SK-N-SH treated with all-trans-retinoic acid at 6 μM for 48 hours (cell line): ENCODE measurements around the gene FGGY.

Source experiments
- ATAC-seq: fragments of 200-7000 bp; cut with Tn5 transposase; 3 replicates; pipeline ENCODE4 v1.9.1; 2020; ENCODE audit warnings: mild to moderate bottlenecking, moderate library complexity
- BACH2 ChIP-seq: fragments of 250-450 bp; sonication (Bioruptor Pico); IDR thresholded peaks from 2 replicates; pipeline ENCODE4 v1.9.0; 2021; ENCODE audit warnings: mild to moderate bottlenecking, borderline replicate concordance
- CSDC2 ChIP-seq: fragments of 250-450 bp; sonication (Bioruptor Pico); IDR thresholded peaks from 2 replicates; pipeline ENCODE4 v1.5.0; 2020; ENCODE audit warnings: mild to moderate bottlenecking, moderate library complexity
- ESRRG ChIP-seq: fragments of 250-450 bp; sonication (Bioruptor Pico); IDR thresholded peaks from 2 replicates; pipeline ENCODE4 v1.6.1; 2021; ENCODE audit warnings: mild to moderate bottlenecking
- GLIS3 ChIP-seq: fragments of 250-450 bp; sonication (Bioruptor Pico); IDR thresholded peaks from 2 replicates; pipeline ENCODE4 v1.5.0; 2020; ENCODE audit warnings: mild to moderate bottlenecking, moderate library complexity
- ISL1 ChIP-seq: fragments of 250-450 bp; sonication (Bioruptor Pico); IDR thresholded peaks from 2 replicates; pipeline ENCODE4 v2.1.2; 2022; ENCODE audit warnings: mild to moderate bottlenecking, moderate library complexity
- OSR1 ChIP-seq: fragments of 250-450 bp; sonication (Bioruptor Pico); IDR thresholded peaks from 2 replicates; pipeline ENCODE4 v1.8.0; 2022; ENCODE audit warnings: moderate library complexity, mild to moderate bottlenecking, inconsistent platforms
- PPARA ChIP-seq: fragments of 250-450 bp; sonication (Bioruptor Pico); IDR thresholded peaks from 2 replicates; pipeline ENCODE4 v1.5.0; 2020; ENCODE audit warnings: mild to moderate bottlenecking, borderline replicate concordance
- RARB ChIP-seq: fragments of 250-450 bp; sonication (Bioruptor Pico); IDR thresholded peaks from 2 replicates; pipeline ENCODE4 v1.8.0; 2021; ENCODE audit warnings: mild to moderate bottlenecking, moderate library complexity
- SNAI2 ChIP-seq: fragments of 250-450 bp; sonication (Bioruptor Pico); IDR thresholded peaks from 2 replicates; pipeline ENCODE4 v1.5.0; 2020; ENCODE audit warnings: mild to moderate bottlenecking, moderate library complexity
- TCF4 ChIP-seq: fragments of 250-450 bp; sonication (Bioruptor Pico); IDR thresholded peaks from 2 replicates; pipeline ENCODE4 v1.8.0; 2021; ENCODE audit warnings: mild to moderate bottlenecking, moderate library complexity, borderline replicate concordance
- TOX ChIP-seq: fragments of 250-450 bp; sonication (Bioruptor Pico); IDR thresholded peaks from 2 replicates; pipeline ENCODE4 v1.8.0; 2021; ENCODE audit warnings: mild to moderate bottlenecking, moderate library complexity, borderline replicate concordance
- ZC3H10 ChIP-seq: fragments of 250-450 bp; sonication (Bioruptor Pico); IDR thresholded peaks from 2 replicates; pipeline ENCODE4 v1.5.1; 2021; ENCODE audit warnings: mild to moderate bottlenecking, moderate library complexity
- ZFP3 ChIP-seq: fragments of 250-450 bp; sonication (Bioruptor Pico); IDR thresholded peaks from 2 replicates; pipeline ENCODE4 v1.5.0; 2020; ENCODE audit warnings: mild to moderate bottlenecking, moderate library complexity
- ZNF70 ChIP-seq: fragments of 450-650 bp; formaldehyde crosslinking; IDR thresholded peaks from 2 replicates; pipeline ENCODE4 v1.5.0; 2020; ENCODE audit warnings: mild to moderate bottlenecking, moderate library complexity
- ZNF8 ChIP-seq: fragments of 450-650 bp; formaldehyde crosslinking; IDR thresholded peaks from 2 replicates; pipeline ENCODE4 v1.5.0; 2020; ENCODE audit warnings: mild to moderate bottlenecking, moderate library complexity
- TF ChIP-seq, protein P1 (sequence below): fragments of 250-450 bp; sonication (Bioruptor Pico); IDR thresholded peaks from 2 replicates; pipeline ENCODE4 v1.5.1; 2021; ENCODE audit warnings: mild to moderate bottlenecking, moderate library complexity
- TF ChIP-seq, protein P2 (sequence below): fragments of 250-450 bp; sonication (Bioruptor Pico); IDR thresholded peaks from 2 replicates; pipeline ENCODE4 v1.8.0; 2020; ENCODE audit warnings: mild to moderate bottlenecking, moderate library complexity, borderline replicate concordance
- TF ChIP-seq, protein P3 (sequence below): fragments of 250-450 bp; sonication (Bioruptor Pico); IDR thresholded peaks from 2 replicates; pipeline ENCODE4 v1.5.1; 2020; ENCODE audit warnings: low read depth, mild to moderate bottlenecking, moderate library complexity
- TF ChIP-seq, protein P4 (sequence below): fragments of 250-450 bp; sonication (Bioruptor Pico); IDR thresholded peaks from 2 replicates; pipeline ENCODE4 v1.8.0; 2021; ENCODE audit warnings: low read depth, mild to moderate bottlenecking, moderate library complexity, borderline replicate concordance
- TF ChIP-seq, protein P5 (sequence below): fragments of 250-450 bp; sonication (Bioruptor Pico); IDR thresholded peaks from 2 replicates; pipeline ENCODE4 v1.5.0; 2020; ENCODE audit warnings: mild to moderate bottlenecking, moderate library complexity

The FGGY gene

DNA sequence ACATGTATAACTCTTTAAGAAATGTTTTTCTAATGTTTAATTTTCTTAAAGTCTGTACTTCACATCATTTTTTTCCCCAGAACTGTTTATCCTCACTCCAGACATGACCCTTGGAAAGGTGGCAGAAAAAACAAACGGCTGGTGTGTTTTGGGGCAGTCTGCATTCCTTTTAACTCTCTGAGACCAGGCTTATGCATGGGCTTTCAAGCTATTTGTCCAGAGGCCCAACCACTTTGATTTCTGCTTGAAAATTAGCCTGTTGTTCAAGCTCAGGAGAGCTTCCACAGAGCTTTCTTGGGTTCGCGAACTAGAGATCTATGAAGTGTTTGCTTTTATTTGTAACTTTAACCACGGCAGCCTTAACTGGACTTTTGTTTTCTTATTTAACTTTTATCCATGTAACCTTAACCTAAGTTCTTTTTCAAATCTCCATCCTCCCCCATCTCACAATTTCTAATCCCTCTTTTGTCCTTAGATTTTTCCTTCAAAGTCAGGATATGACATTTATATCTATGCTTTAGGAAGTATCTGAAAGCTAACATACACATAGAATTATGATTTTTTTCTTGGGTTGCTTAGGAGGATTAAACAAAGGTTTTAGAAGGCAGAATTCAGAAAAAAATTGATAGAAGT is 111.8 kb downstream of the FGGY start:
- TF ChIP-seq, protein P1, sequence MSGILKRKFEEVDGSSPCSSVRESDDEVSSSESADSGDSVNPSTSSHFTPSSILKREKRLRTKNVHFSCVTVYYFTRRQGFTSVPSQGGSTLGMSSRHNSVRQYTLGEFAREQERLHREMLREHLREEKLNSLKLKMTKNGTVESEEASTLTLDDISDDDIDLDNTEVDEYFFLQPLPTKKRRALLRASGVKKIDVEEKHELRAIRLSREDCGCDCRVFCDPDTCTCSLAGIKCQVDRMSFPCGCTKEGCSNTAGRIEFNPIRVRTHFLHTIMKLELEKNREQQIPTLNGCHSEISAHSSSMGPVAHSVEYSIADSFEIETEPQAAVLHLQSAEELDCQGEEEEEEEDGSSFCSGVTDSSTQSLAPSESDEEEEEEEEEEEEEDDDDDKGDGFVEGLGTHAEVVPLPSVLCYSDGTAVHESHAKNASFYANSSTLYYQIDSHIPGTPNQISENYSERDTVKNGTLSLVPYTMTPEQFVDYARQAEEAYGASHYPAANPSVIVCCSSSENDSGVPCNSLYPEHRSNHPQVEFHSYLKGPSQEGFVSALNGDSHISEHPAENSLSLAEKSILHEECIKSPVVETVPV (CRISPR knock-in tag), result no peak
- TF ChIP-seq ISL1 (no peak), SNAI2 (no peak), ZC3H10 (no peak), OSR1 (CRISPR knock-in tag) (no peak), PPARA (CRISPR knock-in tag) (no peak), GLIS3 (CRISPR knock-in tag) (no peak), ESRRG (CRISPR knock-in tag) (no peak), ZNF70 (CRISPR knock-in tag) (no peak), CSDC2 (CRISPR knock-in tag) (no peak), ZNF8 (CRISPR knock-in tag) (no peak)
- TF ChIP-seq, protein P2, sequence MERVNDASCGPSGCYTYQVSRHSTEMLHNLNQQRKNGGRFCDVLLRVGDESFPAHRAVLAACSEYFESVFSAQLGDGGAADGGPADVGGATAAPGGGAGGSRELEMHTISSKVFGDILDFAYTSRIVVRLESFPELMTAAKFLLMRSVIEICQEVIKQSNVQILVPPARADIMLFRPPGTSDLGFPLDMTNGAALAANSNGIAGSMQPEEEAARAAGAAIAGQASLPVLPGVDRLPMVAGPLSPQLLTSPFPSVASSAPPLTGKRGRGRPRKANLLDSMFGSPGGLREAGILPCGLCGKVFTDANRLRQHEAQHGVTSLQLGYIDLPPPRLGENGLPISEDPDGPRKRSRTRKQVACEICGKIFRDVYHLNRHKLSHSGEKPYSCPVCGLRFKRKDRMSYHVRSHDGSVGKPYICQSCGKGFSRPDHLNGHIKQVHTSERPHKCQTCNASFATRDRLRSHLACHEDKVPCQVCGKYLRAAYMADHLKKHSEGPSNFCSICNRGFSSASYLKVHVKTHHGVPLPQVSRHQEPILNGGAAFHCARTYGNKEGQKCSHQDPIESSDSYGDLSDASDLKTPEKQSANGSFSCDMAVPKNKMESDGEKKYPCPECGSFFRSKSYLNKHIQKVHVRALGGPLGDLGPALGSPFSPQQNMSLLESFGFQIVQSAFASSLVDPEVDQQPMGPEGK (CRISPR knock-in tag), result no peak
- ATAC-seq, result no peak

DNA sequence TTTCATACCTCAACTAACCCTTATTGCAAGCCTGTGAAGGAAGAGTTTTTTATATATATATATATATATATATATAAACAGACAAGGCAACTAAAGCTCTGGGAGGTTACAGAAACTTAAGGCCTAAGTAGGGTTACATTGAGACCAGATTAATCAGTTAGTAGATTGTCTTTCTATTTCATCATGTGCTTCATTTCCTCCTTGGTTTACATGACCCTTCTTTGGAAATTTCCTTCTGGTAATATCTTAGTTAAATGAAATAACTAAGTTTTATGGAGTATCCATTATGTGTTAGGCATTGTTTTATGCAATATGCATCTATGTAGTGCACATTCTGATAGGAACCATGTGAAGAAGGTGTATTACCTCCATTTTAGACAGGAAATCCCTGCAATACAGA is 112.7 kb downstream of the FGGY start:
- TF ChIP-seq, protein P3, sequence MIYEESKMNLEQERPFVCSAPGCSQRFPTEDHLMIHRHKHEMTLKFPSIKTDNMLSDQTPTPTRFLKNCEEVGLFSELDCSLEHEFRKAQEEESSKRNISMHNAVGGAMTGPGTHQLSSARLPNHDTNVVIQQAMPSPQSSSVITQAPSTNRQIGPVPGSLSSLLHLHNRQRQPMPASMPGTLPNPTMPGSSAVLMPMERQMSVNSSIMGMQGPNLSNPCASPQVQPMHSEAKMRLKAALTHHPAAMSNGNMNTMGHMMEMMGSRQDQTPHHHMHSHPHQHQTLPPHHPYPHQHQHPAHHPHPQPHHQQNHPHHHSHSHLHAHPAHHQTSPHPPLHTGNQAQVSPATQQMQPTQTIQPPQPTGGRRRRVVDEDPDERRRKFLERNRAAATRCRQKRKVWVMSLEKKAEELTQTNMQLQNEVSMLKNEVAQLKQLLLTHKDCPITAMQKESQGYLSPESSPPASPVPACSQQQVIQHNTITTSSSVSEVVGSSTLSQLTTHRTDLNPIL (CRISPR knock-in tag), result no peak
- TF ChIP-seq GLIS3 (CRISPR knock-in tag) (no peak), TOX (CRISPR knock-in tag) (no peak), ZNF70 (CRISPR knock-in tag) (no peak), ZC3H10 (no peak)
- TF ChIP-seq, protein P4, sequence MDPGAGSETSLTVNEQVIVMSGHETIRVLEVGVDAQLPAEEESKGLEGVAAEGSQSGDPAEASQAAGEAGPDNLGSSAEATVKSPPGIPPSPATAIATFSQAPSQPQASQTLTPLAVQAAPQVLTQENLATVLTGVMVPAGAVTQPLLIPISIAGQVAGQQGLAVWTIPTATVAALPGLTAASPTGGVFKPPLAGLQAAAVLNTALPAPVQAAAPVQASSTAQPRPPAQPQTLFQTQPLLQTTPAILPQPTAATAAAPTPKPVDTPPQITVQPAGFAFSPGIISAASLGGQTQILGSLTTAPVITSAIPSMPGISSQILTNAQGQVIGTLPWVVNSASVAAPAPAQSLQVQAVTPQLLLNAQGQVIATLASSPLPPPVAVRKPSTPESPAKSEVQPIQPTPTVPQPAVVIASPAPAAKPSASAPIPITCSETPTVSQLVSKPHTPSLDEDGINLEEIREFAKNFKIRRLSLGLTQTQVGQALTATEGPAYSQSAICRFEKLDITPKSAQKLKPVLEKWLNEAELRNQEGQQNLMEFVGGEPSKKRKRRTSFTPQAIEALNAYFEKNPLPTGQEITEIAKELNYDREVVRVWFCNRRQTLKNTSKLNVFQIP (CRISPR knock-in tag), result no peak
- ATAC-seq, result no peak

DNA sequence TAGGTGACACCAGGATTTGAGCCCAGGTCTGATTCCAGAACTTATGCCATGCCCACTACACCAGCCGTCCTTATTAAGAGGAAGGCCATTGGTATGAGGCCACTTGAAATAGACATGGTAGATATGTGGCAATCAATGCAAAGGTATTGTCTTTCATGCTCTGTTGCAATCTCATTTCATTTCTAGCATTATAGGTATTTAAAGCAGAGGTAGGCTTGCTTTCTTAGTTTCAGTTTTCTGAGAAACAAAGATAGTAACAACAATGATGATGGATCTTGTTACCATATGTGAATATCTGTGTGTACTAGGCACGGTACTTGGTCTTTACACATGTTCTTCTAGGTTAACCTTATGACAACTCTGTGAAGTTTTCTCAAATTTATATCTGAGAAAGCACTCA is 113.1 kb downstream of the FGGY start:
- ATAC-seq, result no peak
- TF ChIP-seq, protein P5, sequence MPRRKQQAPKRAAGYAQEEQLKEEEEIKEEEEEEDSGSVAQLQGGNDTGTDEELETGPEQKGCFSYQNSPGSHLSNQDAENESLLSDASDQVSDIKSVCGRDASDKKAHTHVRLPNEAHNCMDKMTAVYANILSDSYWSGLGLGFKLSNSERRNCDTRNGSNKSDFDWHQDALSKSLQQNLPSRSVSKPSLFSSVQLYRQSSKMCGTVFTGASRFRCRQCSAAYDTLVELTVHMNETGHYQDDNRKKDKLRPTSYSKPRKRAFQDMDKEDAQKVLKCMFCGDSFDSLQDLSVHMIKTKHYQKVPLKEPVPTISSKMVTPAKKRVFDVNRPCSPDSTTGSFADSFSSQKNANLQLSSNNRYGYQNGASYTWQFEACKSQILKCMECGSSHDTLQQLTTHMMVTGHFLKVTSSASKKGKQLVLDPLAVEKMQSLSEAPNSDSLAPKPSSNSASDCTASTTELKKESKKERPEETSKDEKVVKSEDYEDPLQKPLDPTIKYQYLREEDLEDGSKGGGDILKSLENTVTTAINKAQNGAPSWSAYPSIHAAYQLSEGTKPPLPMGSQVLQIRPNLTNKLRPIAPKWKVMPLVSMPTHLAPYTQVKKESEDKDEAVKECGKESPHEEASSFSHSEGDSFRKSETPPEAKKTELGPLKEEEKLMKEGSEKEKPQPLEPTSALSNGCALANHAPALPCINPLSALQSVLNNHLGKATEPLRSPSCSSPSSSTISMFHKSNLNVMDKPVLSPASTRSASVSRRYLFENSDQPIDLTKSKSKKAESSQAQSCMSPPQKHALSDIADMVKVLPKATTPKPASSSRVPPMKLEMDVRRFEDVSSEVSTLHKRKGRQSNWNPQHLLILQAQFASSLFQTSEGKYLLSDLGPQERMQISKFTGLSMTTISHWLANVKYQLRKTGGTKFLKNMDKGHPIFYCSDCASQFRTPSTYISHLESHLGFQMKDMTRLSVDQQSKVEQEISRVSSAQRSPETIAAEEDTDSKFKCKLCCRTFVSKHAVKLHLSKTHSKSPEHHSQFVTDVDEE (CRISPR knock-in tag), result no peak
- no peak for TF ChIP-seq CSDC2 (CRISPR knock-in tag)
- no peak for TF ChIP-seq RARB
- no peak for TF ChIP-seq TCF4 (CRISPR knock-in tag)
- no peak for TF ChIP-seq BACH2 (CRISPR knock-in tag)
- TF ChIP-seq, protein P2 (CRISPR knock-in tag), result no peak
- TF ChIP-seq, protein P4 (CRISPR knock-in tag), result no peak
- no peak for TF ChIP-seq GLIS3 (CRISPR knock-in tag)
- TF ChIP-seq ZC3H10, result no peak
- no peak for TF ChIP-seq OSR1 (CRISPR knock-in tag)
- TF ChIP-seq ZNF8 (CRISPR knock-in tag), result no peak
- no peak for TF ChIP-seq ESRRG (CRISPR knock-in tag)
- TF ChIP-seq ZNF70 (CRISPR knock-in tag), result no peak
- TF ChIP-seq ZFP3 (CRISPR knock-in tag), result no peak
- TF ChIP-seq, protein P1 (CRISPR knock-in tag), result no peak
- TF ChIP-seq, protein P3 (CRISPR knock-in tag), result no peak
